ENCODE results near the gene KLHL4.
"Not testable (repeated sequence)": the region's sequence is repeated elsewhere in the genome, so short reads cannot be mapped to it uniquely, and the experiment has no call there.

GRCh38 chrX:87641439-87641838 lies 123.8 kb downstream of the KLHL4 start:
- not testable (repeated sequence) for TF ChIP-seq CTCF (IDR thresholded peaks at IDR 0.05); EZH2 (IDR thresholded peaks at IDR 0.05; ENCODE audit: borderline replicate concordance, insufficient read depth, low read depth, low read length, poor library complexity, severe bottlenecking)
